Hematopoietic multipotent progenitor cell treated with erythropoietin and hydrocortisone succinate and interleukin-3 and kit ligand, for 6 days (in vitro differentiated cells): Measurements from ENCODE around the gene SYCP2L.
"Not testable (repeated sequence)": the region's sequence is repeated elsewhere in the genome, so short reads cannot be mapped to it uniquely, and the experiment has no call there.

Experiments used
- DNase-seq: peaks from one replicate; pipeline ENCODE4 v3.0.0-alpha.2; 2015

The SYCP2L gene

GRCh38 chr6:10886691-10887502 lies at the start of gene SYCP2L:
TSS of gene SYCP2L (plus strand) at chr6:10887052. CDS start at chr6:10887127, 75 bp downstream.
- DNase-seq: peak; percentile 58

- peak; percentile 79 for DNase-seq
These were observed 49.2 kb upstream of the SYCP2L start for GRCh38 chr6:10837622-10837994.

- DNase-seq: peak; percentile 93
These were observed 48.7 kb upstream of the SYCP2L start, which contains the start of gene MAK for GRCh38 chr6:10837995-10838793. TSS of gene MAK (minus strand) at chr6:10838539. CDS start at chr6:10830648, 7,891 bp downstream.

- DNase-seq: no peak
These were observed 48.0 kb upstream of the SYCP2L start for GRCh38 chr6:10838794-10839333.

GRCh38 chr6:10843554-10843953 lies 43.3 kb upstream of the SYCP2L start:
- no peak for DNase-seq

- DNase-seq: peak; percentile 54
These were observed 39.2 kb upstream of the SYCP2L start for GRCh38 chr6:10847684-10848083.

GRCh38 chr6:10849901-10850300 lies 37.0 kb upstream of the SYCP2L start:
- DNase-seq: no peak

GRCh38 chr6:10850728-10851127 lies 36.1 kb upstream of the SYCP2L start:
- no peak for DNase-seq

GRCh38 chr6:10852361-10852960 lies 34.4 kb upstream of the SYCP2L start:
- no peak for DNase-seq

GRCh38 chr6:10853849-10854300 lies 33.0 kb upstream of the SYCP2L start:
- peak; percentile 54 for DNase-seq

GRCh38 chr6:10854922-10855632 lies 31.8 kb upstream of the SYCP2L start:
- peak; percentile 19 for DNase-seq

- no peak for DNase-seq
These were observed 29.6 kb upstream of the SYCP2L start for GRCh38 chr6:10857259-10857658.

GRCh38 chr6:10861086-10861485 lies 25.8 kb upstream of the SYCP2L start:
- DNase-seq: no peak

GRCh38 chr6:10862361-10862760 lies 24.5 kb upstream of the SYCP2L start:
- no peak for DNase-seq

- DNase-seq: not testable (repeated sequence)
These were observed 23.8 kb upstream of the SYCP2L start for GRCh38 chr6:10863031-10863430.

GRCh38 chr6:10866709-10867108 lies 20.1 kb upstream of the SYCP2L start:
- not testable (repeated sequence) for DNase-seq

- DNase-seq: no peak
These were observed 18.9 kb upstream of the SYCP2L start for GRCh38 chr6:10867952-10868351.

GRCh38 chr6:10873374-10873773 lies 13.5 kb upstream of the SYCP2L start:
- no peak for DNase-seq

GRCh38 chr6:10874207-10874606 lies 12.6 kb upstream of the SYCP2L start:
- no peak for DNase-seq

GRCh38 chr6:10875026-10875425 lies 11.8 kb upstream of the SYCP2L start:
- no peak for DNase-seq

- DNase-seq: no peak
These were observed 9.8 kb upstream of the SYCP2L start for GRCh38 chr6:10877012-10877411.

GRCh38 chr6:10877871-10878270 lies 9.0 kb upstream of the SYCP2L start:
- DNase-seq: no peak
